Lower lobe of right lung (tissue), 2 donors: Measurements from ENCODE around the gene BCL2. TPM values are rescaled to one million over a fixed set of nuclear protein-coding genes. Genes with fewer than 3 reads are reported as not detected.

Source experiments
- ATAC-seq, 2 donors: fragments of 200-7000 bp; cut with Tn5 transposase; one replicate each; pipeline ENCODE4 v1.9.1; 2020 to 2022; ENCODE audit warnings: mild to moderate bottlenecking in 2 of 2, moderate library complexity in 2 of 2
- DNase-seq: peaks from one replicate; pipeline ENCODE4 v3.0.0-alpha.2; 2020
- H3K27ac ChIP-seq: fragments of 200-600 bp; one replicate; pipeline ENCODE4 v1.8.0; 2022
- H3K27me3 ChIP-seq: fragments of 200-600 bp; one replicate; pipeline ENCODE4 v1.8.0; 2022; ENCODE audit warnings: low read depth
- H3K36me3 ChIP-seq: fragments of 200-600 bp; one replicate; pipeline ENCODE4 v1.8.0; 2022; ENCODE audit warnings: mild to moderate bottlenecking
- H3K4me1 ChIP-seq: fragments of 200-600 bp; one replicate; pipeline ENCODE4 v1.8.0; 2022
- H3K4me3 ChIP-seq: fragments of 200-600 bp; one replicate; pipeline ENCODE4 v1.8.0; 2022; ENCODE audit warnings: mild to moderate bottlenecking
- H3K9me3 ChIP-seq: fragments of 200-600 bp; one replicate; pipeline ENCODE4 v1.8.0; 2022
- intact Hi-C: fragments of 100-400 bp; cut with DNase I; formaldehyde crosslinking; loops from one replicate; pipeline ENCODE4 v1.11.0; 2022
- total RNA-seq: library from RNA; stranded (reverse); fragmentation: NEBNext Ultra II Directional; extraction: Animal tissue kit (Norgen Biotek cat#: 25700); gene quantifications from one replicate; pipeline ENCODE4 v1.2.1, GENCODE V29; 2021
- TF ChIP-seq, protein P1 (sequence below): fragments of 200-600 bp; IDR thresholded peaks from one replicate; pipeline ENCODE4 v1.8.0; 2022; ENCODE audit warnings: antibody characterized with exemption, mild to moderate bottlenecking
- donor health status: DM: no; HTN: yes; CAD: no; lungs with severe emphysema.

BCL2 gene
- total RNA-seq, 1 donor from 2014 or later = 11.0 TPM

- ATAC-seq = no peak
- Histone ChIP-seq H3K36me3 (no peaks in the 10 kb centered on the region), H3K27ac (no peak overlapping the region), H3K4me1 (peaks cover 9% of the 10 kb centered on the region), H3K4me3 (no peak overlapping the region), H3K9me3 (no peaks in the 10 kb centered on the region), H3K27me3 (no peaks in the 10 kb centered on the region)
- TF ChIP-seq, protein P1, sequence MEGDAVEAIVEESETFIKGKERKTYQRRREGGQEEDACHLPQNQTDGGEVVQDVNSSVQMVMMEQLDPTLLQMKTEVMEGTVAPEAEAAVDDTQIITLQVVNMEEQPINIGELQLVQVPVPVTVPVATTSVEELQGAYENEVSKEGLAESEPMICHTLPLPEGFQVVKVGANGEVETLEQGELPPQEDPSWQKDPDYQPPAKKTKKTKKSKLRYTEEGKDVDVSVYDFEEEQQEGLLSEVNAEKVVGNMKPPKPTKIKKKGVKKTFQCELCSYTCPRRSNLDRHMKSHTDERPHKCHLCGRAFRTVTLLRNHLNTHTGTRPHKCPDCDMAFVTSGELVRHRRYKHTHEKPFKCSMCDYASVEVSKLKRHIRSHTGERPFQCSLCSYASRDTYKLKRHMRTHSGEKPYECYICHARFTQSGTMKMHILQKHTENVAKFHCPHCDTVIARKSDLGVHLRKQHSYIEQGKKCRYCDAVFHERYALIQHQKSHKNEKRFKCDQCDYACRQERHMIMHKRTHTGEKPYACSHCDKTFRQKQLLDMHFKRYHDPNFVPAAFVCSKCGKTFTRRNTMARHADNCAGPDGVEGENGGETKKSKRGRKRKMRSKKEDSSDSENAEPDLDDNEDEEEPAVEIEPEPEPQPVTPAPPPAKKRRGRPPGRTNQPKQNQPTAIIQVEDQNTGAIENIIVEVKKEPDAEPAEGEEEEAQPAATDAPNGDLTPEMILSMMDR = no peak
- intact Hi-C loops = no loop called here
- no peak for DNase-seq
These were observed 191.2 kb downstream of the BCL2 start for GRCh38 chr18:63128237-63128974.

- H3K27ac ChIP-seq = no peak overlapping the region
- ATAC-seq = no peak
- intact Hi-C loops = no loop called here
- no peaks in the 10 kb centered on the region for H3K36me3 ChIP-seq
- no peaks in the 10 kb centered on the region for H3K27me3 ChIP-seq
- no peaks in the 10 kb centered on the region for H3K9me3 ChIP-seq
- DNase-seq = no peak
- TF ChIP-seq, protein P1 = no peak
- no peak overlapping the region for H3K4me3 ChIP-seq
- peaks cover 5% of the 10 kb centered on the region for H3K4me1 ChIP-seq
These were observed 193.2 kb downstream of the BCL2 start for GRCh38 chr18:63126134-63127069.

DNA sequence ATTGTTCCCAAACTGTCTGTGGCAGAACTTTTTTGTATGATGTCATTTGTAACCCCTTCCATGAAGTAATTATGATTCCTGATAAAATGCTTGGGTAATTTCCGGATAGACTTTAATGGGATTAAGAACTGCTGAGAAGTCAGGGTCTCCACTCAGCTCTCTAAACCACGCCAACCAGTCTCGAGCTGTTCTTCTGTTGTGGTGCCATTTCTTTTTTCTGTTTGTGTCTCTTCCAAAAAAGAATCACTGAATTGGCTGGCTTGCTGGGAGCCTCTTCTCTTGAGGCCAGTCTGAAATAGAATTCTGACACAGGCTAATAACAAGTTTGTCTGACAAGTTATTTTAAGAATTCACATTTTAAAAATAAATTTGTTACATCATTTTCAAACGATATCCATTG is 198.9 kb downstream of the BCL2 start:
- no peak overlapping the region for H3K4me3 ChIP-seq
- ATAC-seq (no peak), DNase-seq (no peak)
- H3K4me1 ChIP-seq = no peaks in the 10 kb centered on the region
- TF ChIP-seq, protein P1 = no peak
- intact Hi-C loops = no loop called here
- H3K9me3 ChIP-seq = no peaks in the 10 kb centered on the region
- H3K27ac ChIP-seq = no peak overlapping the region
- H3K36me3 ChIP-seq = no peaks in the 10 kb centered on the region
- no peaks in the 10 kb centered on the region for H3K27me3 ChIP-seq

GRCh38 chr18:63119647-63120046 is 199.9 kb downstream of the BCL2 start:
- ATAC-seq = no peak

GRCh38 chr18:63113899-63114565 is 205.5 kb downstream of the BCL2 start:
- Histone ChIP-seq H3K9me3 (no peaks in the 10 kb centered on the region), H3K36me3 (no peaks in the 10 kb centered on the region), H3K4me1 (peaks cover 11% of the 10 kb centered on the region), H3K4me3 (no peak overlapping the region), H3K27ac (no peak overlapping the region), H3K27me3 (no peaks in the 10 kb centered on the region)
- TF ChIP-seq, protein P1 = no peak
- ATAC-seq (no peak), DNase-seq (no peak)
- intact Hi-C loops = no loop called here

More at GRCh38 chr18:63119647-63120046, 199.9 kb downstream of the BCL2 start:
- H3K4me1 ChIP-seq = no peaks in the 10 kb centered on the region
- no peak overlapping the region for H3K4me3 ChIP-seq
- no peaks in the 10 kb centered on the region for H3K9me3 ChIP-seq
- intact Hi-C loops = no loop called here
- no peaks in the 10 kb centered on the region for H3K27me3 ChIP-seq
- H3K27ac ChIP-seq = no peak overlapping the region
- DNase-seq = no peak
- no peaks in the 10 kb centered on the region for H3K36me3 ChIP-seq
- TF ChIP-seq, protein P1 = peak; percentile 37
